ENCODE data around the gene COL13A1.
A peak's percentile ranks its signal among the peaks of the same experiment; 100 is the strongest.

Gene COL13A1

GRCh38 chr10:69800665-69801064, 1.0 kb upstream of the COL13A1 start:
- Mint-ChIP-seq H3K27me3 (peaks cover 66 to 94% of the 10 kb centered on the region in 2 donors), H3K9me3 (peaks cover 0 to 7% of the 10 kb centered on the region in 2 donors), H3K36me3 (ENCODE audit: insufficient read depth) (no peaks in the 10 kb centered on the region), H3K27ac (peak overlapping the region; percentile 57 to 59), H3K4me3 (peak overlapping the region; percentile 72 to 80), H3K4me1 (ENCODE audit: low read depth in 2 of 2) (peaks cover 6 to 10% of the 10 kb centered on the region in 2 donors)
- ATAC-seq (replicated peaks) (no peak), DNase-seq (no peak)

GRCh38 chr10:69801094-69801433, 642 bp upstream of the COL13A1 start:
- H3K4me1 Mint-ChIP-seq (ENCODE audit: low read depth in 2 of 2), result peaks cover 6 to 10% of the 10 kb centered on the region in 2 donors
- peaks cover 0 to 7% of the 10 kb centered on the region in 2 donors for H3K9me3 Mint-ChIP-seq
- peak overlapping the region; percentile 72 to 80 for H3K4me3 Mint-ChIP-seq
- H3K27ac Mint-ChIP-seq, result peak overlapping the region; percentile 57 to 59
- H3K27me3 Mint-ChIP-seq, result peaks cover 66 to 94% of the 10 kb centered on the region in 2 donors
- DNase-seq (no peak), ATAC-seq (replicated peaks) (no peak)
- no peaks in the 10 kb centered on the region for H3K36me3 Mint-ChIP-seq (ENCODE audit: insufficient read depth)

GRCh38 chr10:69802424-69803161, 887 bp downstream of the COL13A1 start:
- DNase-seq (no peak), ATAC-seq (replicated peaks) (no peak)
- H3K9me3 Mint-ChIP-seq, result no peaks in the 10 kb centered on the region
- no peak overlapping the region for H3K27ac Mint-ChIP-seq
- no peaks in the 10 kb centered on the region for H3K36me3 Mint-ChIP-seq (ENCODE audit: insufficient read depth)
- H3K27me3 Mint-ChIP-seq, result peaks cover 52 to 80% of the 10 kb centered on the region in 2 donors
- H3K4me1 Mint-ChIP-seq (ENCODE audit: low read depth in 2 of 2), result peaks cover 6 to 10% of the 10 kb centered on the region in 2 donors
- peak overlapping the region in 1 of 2 donors; percentile 18 for H3K4me3 Mint-ChIP-seq

- no peak for ATAC-seq (replicated peaks)
- Mint-ChIP-seq H3K36me3 (ENCODE audit: insufficient read depth) (no peaks in the 10 kb centered on the region), H3K4me1 (ENCODE audit: low read depth in 2 of 2) (peaks cover 6 to 10% of the 10 kb centered on the region in 2 donors), H3K9me3 (no peaks in the 10 kb centered on the region), H3K27ac (no peak overlapping the region), H3K4me3 (peak overlapping the region in 1 of 2 donors; percentile 9), H3K27me3 (peaks cover 43 to 68% of the 10 kb centered on the region in 2 donors)
- no peak for DNase-seq
Measured at GRCh38 chr10:69803809-69804208, 2.1 kb downstream of the COL13A1 start.

GRCh38 chr10:69804775-69805174, 3.1 kb downstream of the COL13A1 start:
- Mint-ChIP-seq H3K4me1 (ENCODE audit: low read depth in 2 of 2) (peaks cover 6 to 10% of the 10 kb centered on the region in 2 donors), H3K4me3 (no peak overlapping the region), H3K9me3 (no peaks in the 10 kb centered on the region), H3K27me3 (peaks cover 42 to 59% of the 10 kb centered on the region in 2 donors), H3K36me3 (ENCODE audit: insufficient read depth) (no peaks in the 10 kb centered on the region), H3K27ac (no peak overlapping the region)
- ATAC-seq (replicated peaks) (no peak), DNase-seq (no peak)

- H3K4me3 Mint-ChIP-seq, result no peak overlapping the region
- no peak for DNase-seq
- peaks cover 0 to under 1% of the 10 kb centered on the region in 2 donors for H3K4me1 Mint-ChIP-seq (ENCODE audit: low read depth in 2 of 2)
- ATAC-seq (replicated peaks), result no peak
- no peaks in the 10 kb centered on the region for H3K36me3 Mint-ChIP-seq (ENCODE audit: insufficient read depth)
- peaks cover 23 to 35% of the 10 kb centered on the region in 2 donors for H3K27me3 Mint-ChIP-seq
- H3K27ac Mint-ChIP-seq, result no peak overlapping the region
- H3K9me3 Mint-ChIP-seq, result no peaks in the 10 kb centered on the region
Measured at GRCh38 chr10:69807122-69807521, 5.4 kb downstream of the COL13A1 start.

GRCh38 chr10:69807696-69808095, 6.0 kb downstream of the COL13A1 start:
- no peak overlapping the region for H3K27ac Mint-ChIP-seq
- H3K9me3 Mint-ChIP-seq, result no peaks in the 10 kb centered on the region
- peaks cover 23 to 34% of the 10 kb centered on the region in 2 donors for H3K27me3 Mint-ChIP-seq

GRCh38 chr10:69809318-69809717, 7.6 kb downstream of the COL13A1 start:
- Mint-ChIP-seq H3K4me3 (no peak overlapping the region), H3K4me1 (ENCODE audit: low read depth in 2 of 2) (no peaks in the 10 kb centered on the region)

More at GRCh38 chr10:69807696-69808095, 6.0 kb downstream of the COL13A1 start:
- Mint-ChIP-seq H3K4me1 (ENCODE audit: low read depth in 2 of 2) (no peaks in the 10 kb centered on the region), H3K36me3 (ENCODE audit: insufficient read depth) (no peaks in the 10 kb centered on the region), H3K4me3 (no peak overlapping the region)
- DNase-seq, result no peak
- no peak for ATAC-seq (replicated peaks)

GRCh38 chr10:69810097-69810496, 8.4 kb downstream of the COL13A1 start:
- no peak overlapping the region for H3K27ac Mint-ChIP-seq
- no peak for ATAC-seq (replicated peaks)
- no peaks in the 10 kb centered on the region for H3K4me1 Mint-ChIP-seq (ENCODE audit: low read depth in 2 of 2)

More at GRCh38 chr10:69809318-69809717, 7.6 kb downstream of the COL13A1 start:
- DNase-seq (no peak), ATAC-seq (replicated peaks) (no peak)
- Mint-ChIP-seq H3K9me3 (no peaks in the 10 kb centered on the region), H3K27ac (no peak overlapping the region), H3K27me3 (peaks cover 10 to 19% of the 10 kb centered on the region in 2 donors), H3K36me3 (ENCODE audit: insufficient read depth) (no peaks in the 10 kb centered on the region)

GRCh38 chr10:69810675-69811397, 9.1 kb downstream of the COL13A1 start:
- no peak for ATAC-seq (replicated peaks)

More at GRCh38 chr10:69810097-69810496, 8.4 kb downstream of the COL13A1 start:
- Mint-ChIP-seq H3K27me3 (peaks cover 2 to 11% of the 10 kb centered on the region in 2 donors), H3K36me3 (ENCODE audit: insufficient read depth) (no peaks in the 10 kb centered on the region), H3K9me3 (no peaks in the 10 kb centered on the region), H3K4me3 (no peak overlapping the region)
- DNase-seq, result no peak

GRCh38 chr10:69813632-69814031, 11.9 kb downstream of the COL13A1 start:
- H3K4me3 Mint-ChIP-seq, result no peak overlapping the region
- H3K36me3 Mint-ChIP-seq (ENCODE audit: insufficient read depth), result no peaks in the 10 kb centered on the region
- H3K27me3 Mint-ChIP-seq, result peaks cover 9 to 13% of the 10 kb centered on the region in 2 donors
- no peak for DNase-seq
- ATAC-seq (replicated peaks), result no peak
- no peak overlapping the region for H3K27ac Mint-ChIP-seq
- peaks cover 11 to 13% of the 10 kb centered on the region in 2 donors for H3K4me1 Mint-ChIP-seq (ENCODE audit: low read depth in 2 of 2)
- no peaks in the 10 kb centered on the region for H3K9me3 Mint-ChIP-seq

More at GRCh38 chr10:69810675-69811397, 9.1 kb downstream of the COL13A1 start:
- H3K9me3 Mint-ChIP-seq, result no peaks in the 10 kb centered on the region
- DNase-seq, result no peak
- H3K36me3 Mint-ChIP-seq (ENCODE audit: insufficient read depth), result no peaks in the 10 kb centered on the region
- no peaks in the 10 kb centered on the region for H3K4me1 Mint-ChIP-seq (ENCODE audit: low read depth in 2 of 2)
- H3K27me3 Mint-ChIP-seq, result peaks cover under 1 to 4% of the 10 kb centered on the region in 2 donors
- no peak overlapping the region for H3K27ac Mint-ChIP-seq
- no peak overlapping the region for H3K4me3 Mint-ChIP-seq

- H3K9me3 Mint-ChIP-seq, result no peaks in the 10 kb centered on the region
- DNase-seq (no peak), ATAC-seq (replicated peaks) (no peak)
- H3K27me3 Mint-ChIP-seq, result peaks cover 9 to 13% of the 10 kb centered on the region in 2 donors
- no peak overlapping the region for H3K4me3 Mint-ChIP-seq
- H3K27ac Mint-ChIP-seq, result no peak overlapping the region
- no peaks in the 10 kb centered on the region for H3K36me3 Mint-ChIP-seq (ENCODE audit: insufficient read depth)
- peaks cover 11 to 13% of the 10 kb centered on the region in 2 donors for H3K4me1 Mint-ChIP-seq (ENCODE audit: low read depth in 2 of 2)
Measured at GRCh38 chr10:69814251-69814650, 12.5 kb downstream of the COL13A1 start.

- no peak for DNase-seq
- no peaks in the 10 kb centered on the region for H3K36me3 Mint-ChIP-seq (ENCODE audit: insufficient read depth)
- ATAC-seq (replicated peaks), result no peak
- H3K4me1 Mint-ChIP-seq (ENCODE audit: low read depth in 2 of 2), result peaks cover 13% of the 10 kb centered on the region in 2 donors
- no peak overlapping the region for H3K27ac Mint-ChIP-seq
- H3K9me3 Mint-ChIP-seq, result no peaks in the 10 kb centered on the region
- H3K4me3 Mint-ChIP-seq, result no peak overlapping the region
- peaks cover 9 to 13% of the 10 kb centered on the region in 2 donors for H3K27me3 Mint-ChIP-seq
Measured at GRCh38 chr10:69815104-69815503, 13.4 kb downstream of the COL13A1 start.
